Gastroesophageal sphincter (tissue), 4 donors: Measurements from ENCODE around the gene ARMC2. TPM values are rescaled to one million over a fixed set of nuclear protein-coding genes. Genes with fewer than 3 reads are reported as not detected.

Source experiments
- ATAC-seq: fragments of 150-250 bp; one replicate; pipeline ENCODE4 v1.9.1; 2016; ENCODE audit warnings: mild to moderate bottlenecking, moderate library complexity
- H3K27ac ChIP-seq, 4 donors: fragments of 200-600 bp; sonication (generic) in 3 of 4; 1 replicate in 3 of 4; 2 replicates in 1 of 4; pipeline ENCODE4 v1.5.1; 2016 to 2019
- H3K27me3 ChIP-seq: fragments of 200-600 bp; sonication (generic); one replicate; pipeline ENCODE4 v1.5.1; 2019
- H3K36me3 ChIP-seq, 2 donors: fragments of 200-600 bp; sonication (generic); one replicate each; pipeline ENCODE4 v1.5.1; 2019; ENCODE audit warnings: control low read depth in 1 of 2
- H3K4me1 ChIP-seq, 3 donors: fragments of 200-600 bp; sonication (generic); 1 replicate in 2 of 3; 2 replicates in 1 of 3; pipeline ENCODE4 v1.5.1; 2016 to 2019; ENCODE audit warnings: control low read depth in 2 of 3
- H3K4me3 ChIP-seq, 2 donors: fragments of 200-600 bp; sonication (generic); one replicate each; pipeline ENCODE4 v1.5.1; 2019; ENCODE audit warnings: mild to moderate bottlenecking in 1 of 2, moderate library complexity in 1 of 2
- H3K9me3 ChIP-seq, 3 donors: fragments of 200-600 bp; sonication (generic); one replicate each; pipeline ENCODE4 v1.5.1; 2017 to 2019; ENCODE audit warnings: control low read depth in 2 of 3
- EP300 ChIP-seq: sonication (generic); formaldehyde crosslinking; IDR thresholded peaks from one replicate; pipeline ENCODE4 v1.6.1; 2017; ENCODE audit warnings: antibody characterized with exemption, mild to moderate bottlenecking
- POLR2A ChIP-seq, 2 donors: fragments of 450-650 bp; IDR thresholded peaks; one replicate each; pipeline ENCODE4 v1.6.1; 2017; ENCODE audit warnings: antibody characterized with exemption in 2 of 2, mild to moderate bottlenecking in 2 of 2, moderate library complexity in 1 of 2
- POLR2AphosphoS5 ChIP-seq: sonication (generic); formaldehyde crosslinking; IDR thresholded peaks from one replicate; pipeline ENCODE4 v1.6.1; 2017; ENCODE audit warnings: antibody characterized with exemption
- WGBS, 2 donors: methylation state at CpG; one replicate each; pipeline ENCODE4 v1.1.5; 2018; ENCODE audit warnings: low coverage in 1 of 2; 5-methylcytosine and 5-hydroxymethylcytosine counted together
- total RNA-seq, 4 donors: library from RNA; depleted of rRNA; stranded (reverse); fragments of >200 nt; gene quantifications; one replicate each; pipeline ENCODE4 v1.1.0, GENCODE V29; 2016
- TF ChIP-seq, protein P1 (sequence below), 4 experiments: fragments of 200-600 bp in 2 of 4; fragments of 450-650 bp in 2 of 4; sonication (generic) in 1 of 4; IDR thresholded peaks; one replicate each; pipeline ENCODE4 v1.5.1; 2017 to 2019; ENCODE audit warnings: antibody characterized with exemption in 4 of 4, mild to moderate bottlenecking in 2 of 4, moderate library complexity in 2 of 4

Gene ARMC2
- total RNA-seq, 4 donors from 2014 or later = 2.8 to 3.9 (median 3.5) TPM

GRCh38 chr6:108987156-108987555, 138.9 kb downstream of the ARMC2 start:
- Histone ChIP-seq H3K4me1 (peaks cover 0 to 15% (median 0%) of the 10 kb centered on the region in 3 donors), H3K9me3 (no peaks in the 10 kb centered on the region), H3K27me3 (no peaks in the 10 kb centered on the region), H3K27ac (no peak overlapping the region), H3K36me3 (peaks cover 6 to 86% of the 10 kb centered on the region in 2 donors), H3K4me3 (no peak overlapping the region)
- TF ChIP-seq EP300 (no peak), POLR2A (IDR thresholded peaks at IDR 0.05) (no peak), POLR2AphosphoS5 (no peak)
- TF ChIP-seq, protein P1, sequence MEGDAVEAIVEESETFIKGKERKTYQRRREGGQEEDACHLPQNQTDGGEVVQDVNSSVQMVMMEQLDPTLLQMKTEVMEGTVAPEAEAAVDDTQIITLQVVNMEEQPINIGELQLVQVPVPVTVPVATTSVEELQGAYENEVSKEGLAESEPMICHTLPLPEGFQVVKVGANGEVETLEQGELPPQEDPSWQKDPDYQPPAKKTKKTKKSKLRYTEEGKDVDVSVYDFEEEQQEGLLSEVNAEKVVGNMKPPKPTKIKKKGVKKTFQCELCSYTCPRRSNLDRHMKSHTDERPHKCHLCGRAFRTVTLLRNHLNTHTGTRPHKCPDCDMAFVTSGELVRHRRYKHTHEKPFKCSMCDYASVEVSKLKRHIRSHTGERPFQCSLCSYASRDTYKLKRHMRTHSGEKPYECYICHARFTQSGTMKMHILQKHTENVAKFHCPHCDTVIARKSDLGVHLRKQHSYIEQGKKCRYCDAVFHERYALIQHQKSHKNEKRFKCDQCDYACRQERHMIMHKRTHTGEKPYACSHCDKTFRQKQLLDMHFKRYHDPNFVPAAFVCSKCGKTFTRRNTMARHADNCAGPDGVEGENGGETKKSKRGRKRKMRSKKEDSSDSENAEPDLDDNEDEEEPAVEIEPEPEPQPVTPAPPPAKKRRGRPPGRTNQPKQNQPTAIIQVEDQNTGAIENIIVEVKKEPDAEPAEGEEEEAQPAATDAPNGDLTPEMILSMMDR (IDR thresholded peaks at IDR 0.05) = no peak
- no peak for ATAC-seq

GRCh38 chr6:108988296-108988695, 140.1 kb downstream of the ARMC2 start:
- 46 to 74% methylated on average over 3 of the region's 3 CpGs for WGBS, 2 donors
- ATAC-seq = no peak

GRCh38 chr6:108988765-108989164, 140.5 kb downstream of the ARMC2 start:
- no peak for ATAC-seq
- WGBS, 2 donors = 63 to 73% methylated on average over 5 of the region's 5 CpGs
- H3K27me3 ChIP-seq = no peaks in the 10 kb centered on the region
- H3K4me3 ChIP-seq = no peak overlapping the region
- peaks cover 0 to 15% (median 0%) of the 10 kb centered on the region in 3 donors for H3K4me1 ChIP-seq
- peak overlapping the region in 3 of 4 donors; percentile 31 to 56 (median 34) for H3K27ac ChIP-seq
- no peak for TF ChIP-seq EP300
- TF ChIP-seq POLR2AphosphoS5 = no peak
- peaks cover 6 to 100% of the 10 kb centered on the region in 2 donors for H3K36me3 ChIP-seq
- H3K9me3 ChIP-seq = no peaks in the 10 kb centered on the region

More at GRCh38 chr6:108988296-108988695, 140.1 kb downstream of the ARMC2 start:
- Histone ChIP-seq H3K27me3 (no peaks in the 10 kb centered on the region), H3K4me3 (no peak overlapping the region), H3K27ac (peak overlapping the region in 3 of 4 donors; percentile 1 to 56 (median 1)), H3K4me1 (peaks cover 0 to 15% (median 0%) of the 10 kb centered on the region in 3 donors), H3K9me3 (no peaks in the 10 kb centered on the region), H3K36me3 (peaks cover 6 to 97% of the 10 kb centered on the region in 2 donors)
- TF ChIP-seq, protein P1 (IDR thresholded peaks at IDR 0.05) = no peak
- TF ChIP-seq POLR2A (IDR thresholded peaks at IDR 0.05) (no peak), POLR2AphosphoS5 (no peak), EP300 (no peak)

DNA sequence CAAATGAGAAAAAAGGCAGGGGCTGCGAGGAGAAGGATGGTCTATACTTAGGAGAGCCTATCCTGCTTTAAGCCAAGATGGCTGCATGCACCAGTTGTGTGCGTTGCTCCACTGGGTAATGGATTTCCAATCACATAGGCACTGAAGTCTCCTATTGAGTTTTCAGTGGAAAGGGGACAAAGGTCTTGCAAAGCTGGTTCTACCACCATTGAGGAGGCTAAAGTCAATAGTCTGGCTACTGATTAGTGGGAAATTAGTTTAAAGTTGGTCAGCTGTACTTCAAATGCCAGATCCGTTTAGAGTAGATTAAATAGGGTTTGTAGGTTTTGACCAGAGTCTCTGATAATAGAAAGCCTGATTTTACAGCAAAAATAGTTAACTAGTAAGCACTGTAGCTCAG, 141.5 kb downstream of the ARMC2 start:
- Histone ChIP-seq H3K27ac (no peak overlapping the region), H3K27me3 (no peaks in the 10 kb centered on the region), H3K9me3 (no peaks in the 10 kb centered on the region), H3K4me3 (no peak overlapping the region), H3K36me3 (peaks cover 6 to 100% of the 10 kb centered on the region in 2 donors), H3K4me1 (peaks cover 0 to 15% (median 0%) of the 10 kb centered on the region in 3 donors)
- TF ChIP-seq EP300 = no peak
- WGBS, 2 donors = 91 to 92% methylated on average over 2 to 3 of the region's 3 CpGs
- no peak for ATAC-seq

GRCh38 chr6:108993876-108994275, 145.7 kb downstream of the ARMC2 start:
- peaks cover 6 to 100% of the 10 kb centered on the region in 2 donors for H3K36me3 ChIP-seq
- H3K4me3 ChIP-seq = no peak overlapping the region
- no peak for TF ChIP-seq POLR2A (IDR thresholded peaks at IDR 0.05)
- TF ChIP-seq POLR2AphosphoS5 = no peak
- TF ChIP-seq, protein P1 (IDR thresholded peaks at IDR 0.05) = no peak
- no peak for TF ChIP-seq EP300
- WGBS, 2 donors = 88 to 100% methylated on average over 1 to 3 of the region's 3 CpGs
- ATAC-seq = no peak
- H3K27ac ChIP-seq = no peak overlapping the region
- H3K27me3 ChIP-seq = no peaks in the 10 kb centered on the region
- H3K9me3 ChIP-seq = no peaks in the 10 kb centered on the region
- H3K4me1 ChIP-seq = peaks cover 0 to 11% (median 0%) of the 10 kb centered on the region in 3 donors

DNA sequence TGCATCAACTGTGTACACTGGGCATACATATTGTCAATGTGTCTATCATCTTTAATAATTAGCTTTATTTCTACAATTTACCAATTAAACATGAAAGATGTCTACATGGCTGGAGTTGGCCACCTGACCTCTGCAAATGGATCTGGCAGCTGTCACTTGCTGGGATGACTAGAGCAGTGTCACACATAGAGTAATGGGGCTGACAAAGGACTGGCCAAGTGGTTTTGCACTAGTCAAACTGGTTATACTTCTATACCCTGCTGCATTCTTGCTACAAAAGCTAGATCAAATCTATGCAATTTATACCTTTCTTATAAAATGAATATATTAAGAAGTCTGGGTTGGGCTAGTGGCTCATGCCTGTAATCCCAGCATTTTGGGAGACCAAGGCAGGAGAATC, 147.1 kb downstream of the ARMC2 start:
- H3K27me3 ChIP-seq = no peaks in the 10 kb centered on the region
- H3K4me3 ChIP-seq = no peak overlapping the region
- H3K36me3 ChIP-seq = peaks cover 5 to 97% of the 10 kb centered on the region in 2 donors
- H3K4me1 ChIP-seq = peaks cover 0 to 22% (median 4%) of the 10 kb centered on the region in 3 donors
- no peaks in the 10 kb centered on the region for H3K9me3 ChIP-seq
- TF ChIP-seq, protein P1 (IDR thresholded peaks at IDR 0.05) = no peak
- no peak for TF ChIP-seq POLR2A (IDR thresholded peaks at IDR 0.05)
- no peak for TF ChIP-seq EP300
- no peak for TF ChIP-seq POLR2AphosphoS5
- H3K27ac ChIP-seq = no peak overlapping the region
- no peak for ATAC-seq
